Measurements from ENCODE around the gene ANKRD11.
"Not testable (repeated sequence)": the region's sequence is repeated elsewhere in the genome, so short reads cannot be mapped to it uniquely, and the experiment has no call there.

The ANKRD11 gene

DNA sequence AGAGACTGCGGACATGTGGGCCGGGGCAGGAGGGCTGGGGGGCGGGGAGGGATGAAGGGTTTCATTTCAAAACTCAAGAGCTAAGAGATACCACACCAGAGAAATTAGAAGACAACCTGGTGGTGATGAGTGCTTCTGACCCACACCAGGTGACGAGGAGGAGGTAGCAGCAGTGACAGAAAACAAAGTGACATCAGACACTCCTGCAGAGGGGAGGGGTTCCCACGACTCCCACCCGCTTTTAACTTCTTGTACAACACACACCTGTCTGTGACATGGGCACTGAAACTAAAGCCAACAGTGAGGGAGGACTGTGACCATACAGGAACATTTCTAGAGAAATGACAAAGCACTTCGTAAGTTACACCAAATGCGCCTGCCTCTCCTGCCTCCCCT, 112.9 kb downstream of the ANKRD11 start:
- DNase-seq = no peak

DNA sequence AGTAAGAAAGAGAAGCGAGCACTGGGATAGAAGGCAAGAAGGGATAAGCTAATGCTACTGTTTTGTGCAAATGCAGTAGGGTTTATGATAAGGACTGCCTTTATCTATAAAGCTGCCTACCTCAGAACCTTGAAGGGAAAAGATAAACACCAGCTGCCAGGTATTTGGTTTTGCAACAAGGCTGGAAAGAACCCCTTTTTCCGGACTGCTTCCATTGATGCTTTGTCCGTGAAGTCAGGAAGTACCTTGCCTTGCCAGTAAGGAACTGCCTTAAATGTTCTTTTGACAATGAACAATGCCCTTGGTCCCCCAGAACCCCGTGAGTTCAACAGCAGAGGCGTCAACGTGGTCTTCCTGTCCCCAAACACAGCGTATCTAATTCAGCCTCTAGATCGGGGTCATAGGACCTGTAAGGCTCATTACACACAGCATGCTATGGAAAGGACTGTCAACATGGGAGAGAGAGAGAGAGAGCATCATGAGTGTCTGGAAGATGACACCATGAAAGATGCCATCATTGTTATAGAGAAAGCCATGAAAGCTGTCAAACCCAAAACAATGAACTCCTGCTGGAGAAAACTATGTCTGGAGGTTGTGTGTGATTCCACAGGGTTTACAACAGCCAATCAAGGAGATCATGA, 113.4 kb downstream of the ANKRD11 start:
- no peak for DNase-seq

DNA sequence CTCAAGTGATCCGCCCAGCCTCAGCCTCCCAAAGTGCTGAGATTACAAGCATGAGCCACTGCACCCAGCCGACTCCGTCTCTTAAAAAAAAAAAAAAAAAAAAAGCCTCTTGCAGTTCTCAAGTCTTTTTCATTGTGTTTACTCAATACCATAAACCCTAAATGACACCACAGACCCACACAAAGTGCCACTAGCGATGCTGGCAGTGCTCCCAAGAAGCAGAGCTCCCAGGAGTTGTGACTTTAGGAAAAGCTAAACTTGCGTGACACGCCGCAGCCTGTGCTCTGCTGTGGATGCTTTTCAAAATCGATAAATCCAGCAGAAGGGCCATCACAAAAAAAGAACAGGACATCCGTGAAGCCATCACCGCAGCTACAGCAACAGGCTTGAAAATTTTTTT, 114.7 kb downstream of the ANKRD11 start:
- no peak for DNase-seq

DNA sequence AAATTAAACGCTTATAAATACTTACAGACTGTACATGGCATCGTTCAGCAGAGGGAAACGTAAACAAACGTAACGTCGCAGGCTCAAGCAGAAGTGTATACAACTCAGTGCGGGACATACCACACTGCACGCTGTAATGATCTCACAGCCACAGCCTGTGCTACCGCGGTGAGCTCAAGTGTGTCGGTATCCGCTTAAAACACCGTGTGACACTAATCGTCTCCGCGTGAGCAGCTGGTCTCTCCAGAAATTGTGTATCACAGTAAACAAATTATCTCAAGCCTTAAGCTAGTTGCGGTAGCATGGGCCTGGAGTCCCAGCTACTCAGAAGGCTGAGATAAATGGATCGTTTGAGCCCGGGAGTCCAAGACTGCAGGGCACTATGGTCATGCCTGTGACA, 115.3 kb downstream of the ANKRD11 start:
- DNase-seq = no peak

DNA sequence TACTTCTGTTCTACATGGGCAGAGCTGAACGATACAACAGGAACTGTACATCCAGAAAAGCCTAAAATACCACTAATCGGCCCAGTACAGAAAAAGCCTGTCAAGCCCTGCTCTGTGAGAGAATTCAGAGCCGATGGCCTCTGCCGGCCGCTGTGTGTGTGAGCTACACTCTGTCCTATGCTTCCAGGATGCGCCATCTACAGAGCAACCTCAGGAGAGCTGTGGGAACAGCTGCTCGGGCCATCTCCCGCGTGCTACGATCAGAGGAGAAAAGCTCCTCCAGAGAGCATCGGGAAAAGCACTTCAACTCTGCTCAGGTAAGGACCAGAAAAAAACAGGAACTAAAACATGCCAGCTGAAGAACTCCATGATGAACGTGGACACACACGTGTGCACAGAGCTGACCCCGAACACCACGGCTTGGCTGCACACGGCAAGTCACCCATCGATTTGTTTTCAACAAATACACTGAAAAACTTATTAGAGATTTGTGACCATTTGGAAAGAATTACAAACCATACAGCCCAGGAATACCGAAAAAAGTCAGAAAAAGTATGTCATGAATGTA, 115.9 kb downstream of the ANKRD11 start:
- no peak for DNase-seq

DNA sequence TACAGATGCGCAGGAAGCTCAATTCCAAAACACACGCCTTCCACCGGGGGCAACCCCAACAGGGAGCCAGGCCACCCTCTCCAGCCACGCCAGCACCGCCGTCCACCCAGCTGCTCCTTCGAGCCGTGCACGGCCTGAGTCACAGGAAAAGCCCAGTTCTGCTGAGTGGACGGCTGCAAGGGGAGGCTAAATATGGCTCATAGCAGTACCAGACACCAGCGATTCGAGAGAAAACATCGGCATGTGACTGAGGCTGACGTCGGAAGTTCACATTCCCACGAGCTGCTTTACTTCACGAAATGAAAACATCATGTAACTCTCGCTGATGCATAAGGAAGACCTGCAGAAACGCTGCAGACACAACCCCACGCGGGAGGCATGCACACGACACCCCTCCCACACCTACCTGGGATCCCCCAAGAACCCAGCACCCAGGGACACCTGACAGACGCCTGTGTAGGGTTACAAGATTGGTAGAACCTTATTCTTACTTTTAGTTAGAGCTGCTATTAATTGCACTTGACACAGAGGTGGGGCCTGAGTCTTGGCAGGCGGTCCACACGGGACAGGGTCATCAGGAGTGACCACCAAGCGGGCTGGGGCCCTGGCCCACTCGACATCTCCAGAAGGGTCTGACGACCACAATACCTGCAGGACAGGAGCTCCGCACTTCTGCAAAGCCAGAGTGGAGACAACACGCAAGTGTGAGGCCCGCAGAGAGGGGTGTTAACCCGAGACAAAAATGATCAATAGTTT, 116.8 kb downstream of the ANKRD11 start:
- DNase-seq = no peak

DNA sequence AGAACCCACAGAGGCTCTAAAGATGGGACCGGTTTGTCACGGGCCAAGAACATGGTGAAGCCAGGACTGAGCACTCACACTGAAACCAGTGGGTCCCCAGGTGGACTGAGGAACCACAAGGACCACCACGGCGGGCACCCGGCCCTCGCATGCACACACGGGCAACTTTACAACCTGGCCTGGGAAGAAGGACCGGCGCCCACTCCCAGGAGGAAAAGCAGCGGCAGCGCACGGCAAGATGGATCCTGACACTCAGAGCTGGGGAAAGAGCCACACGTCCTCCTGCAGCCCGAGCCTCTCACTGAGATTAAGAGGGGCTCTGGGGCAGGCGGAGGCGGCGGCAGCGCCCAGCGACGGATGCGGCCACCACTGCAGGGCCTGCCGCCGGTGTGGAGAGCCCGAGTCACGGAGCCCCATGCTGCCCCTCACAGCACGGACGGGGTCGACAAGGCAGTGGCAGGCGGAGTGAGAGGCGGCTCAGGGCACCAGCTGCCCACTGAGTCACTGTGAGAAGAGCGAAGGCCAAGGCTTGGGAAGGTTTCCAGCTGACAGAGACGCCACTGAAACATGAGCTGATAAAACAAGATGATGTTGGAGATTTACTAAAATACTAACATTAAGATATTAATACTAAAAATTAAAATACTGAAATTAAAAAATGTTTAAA, 118.3 kb downstream of the ANKRD11 start:
- no peak for DNase-seq

DNA sequence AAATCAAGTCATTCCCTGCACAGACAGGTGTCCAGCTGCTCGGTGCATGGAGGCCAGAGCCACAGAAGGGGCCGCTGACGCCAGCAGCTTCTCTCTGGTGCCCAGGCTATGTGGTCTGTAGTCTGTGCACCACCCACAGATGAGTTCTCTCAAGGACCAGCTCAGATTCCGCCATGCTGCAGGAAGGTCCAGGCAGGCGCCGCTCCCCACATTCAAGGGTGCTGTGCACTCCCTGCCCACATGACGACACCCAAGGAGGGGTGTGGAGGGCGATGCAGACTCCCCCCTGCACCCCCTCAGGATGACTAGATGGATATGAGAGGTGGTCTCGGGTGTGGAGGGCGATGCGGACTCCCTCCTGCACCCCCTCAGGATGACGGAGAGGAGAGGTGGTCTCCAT, 119.0 kb downstream of the ANKRD11 start:
- no peak for DNase-seq

DNA sequence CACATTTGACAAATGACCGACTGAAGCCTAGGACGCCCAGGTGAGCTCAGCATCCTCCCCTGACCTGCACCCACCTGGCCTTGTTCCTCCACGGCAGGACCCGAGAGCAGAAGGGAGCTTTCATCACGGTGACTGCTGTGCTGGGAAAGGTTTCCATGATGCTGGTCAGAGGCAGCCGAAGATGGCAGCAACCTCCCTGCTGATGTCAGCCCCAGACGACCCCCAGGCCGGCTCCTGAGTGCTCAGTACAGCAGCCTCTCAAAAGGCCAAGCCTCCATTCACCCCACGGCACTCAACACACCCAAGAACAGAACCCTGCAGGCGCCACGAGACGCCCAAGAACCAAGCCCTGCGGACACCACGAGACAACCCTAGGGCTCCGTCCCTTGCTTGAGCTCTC, 119.8 kb downstream of the ANKRD11 start:
- no peak for DNase-seq

DNA sequence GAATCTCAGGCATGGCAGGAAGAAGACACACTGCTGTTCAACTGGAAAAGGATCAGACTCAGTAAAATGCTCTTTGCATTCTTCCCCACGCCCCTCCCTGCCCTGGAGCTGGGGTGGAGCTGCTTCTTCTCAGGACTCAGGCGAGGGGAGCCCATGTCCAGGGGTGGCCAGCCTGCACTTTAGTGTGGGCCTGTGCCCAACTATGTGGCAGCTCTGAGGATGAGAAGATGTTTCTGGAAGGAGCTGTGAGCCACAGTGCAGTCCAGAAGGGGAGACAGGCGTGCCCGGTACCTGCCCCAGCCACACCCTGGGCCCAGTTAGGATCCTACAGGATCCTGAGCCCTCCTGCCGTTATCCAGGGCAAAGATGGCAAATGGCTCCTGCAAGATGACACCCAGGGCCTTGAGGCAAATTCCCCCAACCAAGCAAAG, 120.3 kb downstream of the ANKRD11 start:
- no peak for DNase-seq

DNA sequence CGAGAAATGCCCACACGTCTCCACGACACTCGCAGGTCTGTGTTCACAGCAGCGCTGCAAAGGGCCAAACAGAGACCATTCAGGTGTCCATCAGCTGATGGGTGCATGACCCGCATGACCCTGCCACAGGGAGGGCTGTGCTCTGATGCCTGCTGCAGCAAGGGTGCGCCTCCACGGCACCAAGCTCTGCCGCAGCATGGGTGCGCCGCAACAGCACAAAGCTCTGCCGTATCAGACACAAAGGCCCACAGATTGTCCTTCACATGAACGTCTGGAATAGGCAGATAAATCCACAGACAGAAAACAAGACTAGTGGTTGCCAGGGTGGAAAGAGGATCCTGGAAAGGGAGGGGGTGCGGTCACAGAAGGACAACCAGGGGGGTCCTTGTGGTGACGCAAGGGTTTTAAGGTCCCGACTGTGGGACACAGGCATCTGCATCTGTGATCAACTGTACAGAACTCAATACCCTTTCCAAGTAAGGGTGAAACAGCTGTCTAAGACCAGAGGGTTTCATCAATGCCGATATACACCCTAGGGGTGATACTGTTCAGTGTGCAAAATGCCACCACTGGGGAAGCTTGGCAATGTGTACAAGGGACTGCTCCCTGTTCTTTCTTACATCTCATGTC, 121.0 kb downstream of the ANKRD11 start:
- DNase-seq = no peak

DNA sequence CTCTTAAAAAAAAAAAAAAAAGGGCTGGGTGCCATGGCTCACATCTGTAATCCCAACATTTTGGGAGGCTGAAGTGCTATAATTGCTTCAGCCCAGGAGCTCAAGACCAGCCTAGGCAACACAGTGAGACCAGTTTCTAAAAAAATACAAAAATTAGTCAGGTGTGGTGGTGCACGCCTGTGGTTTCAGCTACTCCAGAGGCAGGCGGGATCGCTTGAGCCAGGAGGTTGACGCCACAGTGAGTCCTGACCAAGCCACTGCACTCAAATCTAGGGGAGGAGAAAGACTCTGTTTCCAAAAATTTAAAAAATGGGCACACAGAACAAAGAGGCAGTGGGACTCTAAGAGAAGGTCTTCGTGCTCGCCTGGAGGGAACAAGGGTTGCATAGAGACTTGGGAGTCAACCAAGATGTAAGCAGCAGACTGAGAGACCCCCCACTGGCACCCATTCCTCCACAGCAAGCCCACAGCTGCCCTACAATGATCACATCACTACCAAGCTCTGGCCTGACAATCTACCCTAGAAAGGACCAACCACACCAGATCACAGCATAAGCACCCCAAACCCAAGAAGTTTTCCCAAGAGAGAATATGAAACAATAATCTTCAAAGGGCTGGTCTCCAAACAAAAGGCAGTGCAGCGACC, 121.6 kb downstream of the ANKRD11 start:
- DNase-seq = no peak

DNA sequence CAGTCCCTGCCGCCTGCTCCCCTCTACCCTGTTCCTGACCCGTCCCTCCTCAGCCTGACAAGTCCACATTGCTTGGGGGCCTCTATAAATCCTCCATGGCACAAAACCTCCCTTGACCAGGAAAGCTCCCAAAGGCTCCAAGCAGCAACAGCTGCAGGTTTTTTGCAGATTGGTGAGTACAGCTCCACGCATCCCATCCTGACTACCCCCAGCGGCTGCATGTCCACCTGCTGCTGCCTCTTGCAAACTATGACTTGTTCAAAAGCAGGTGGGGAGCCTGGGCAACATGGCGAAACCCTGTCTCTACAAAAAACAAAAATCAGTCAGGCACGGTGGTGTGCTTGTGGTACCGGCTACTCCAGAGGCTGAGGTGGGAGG, 122.8 kb downstream of the ANKRD11 start:
- DNase-seq = no peak

DNA sequence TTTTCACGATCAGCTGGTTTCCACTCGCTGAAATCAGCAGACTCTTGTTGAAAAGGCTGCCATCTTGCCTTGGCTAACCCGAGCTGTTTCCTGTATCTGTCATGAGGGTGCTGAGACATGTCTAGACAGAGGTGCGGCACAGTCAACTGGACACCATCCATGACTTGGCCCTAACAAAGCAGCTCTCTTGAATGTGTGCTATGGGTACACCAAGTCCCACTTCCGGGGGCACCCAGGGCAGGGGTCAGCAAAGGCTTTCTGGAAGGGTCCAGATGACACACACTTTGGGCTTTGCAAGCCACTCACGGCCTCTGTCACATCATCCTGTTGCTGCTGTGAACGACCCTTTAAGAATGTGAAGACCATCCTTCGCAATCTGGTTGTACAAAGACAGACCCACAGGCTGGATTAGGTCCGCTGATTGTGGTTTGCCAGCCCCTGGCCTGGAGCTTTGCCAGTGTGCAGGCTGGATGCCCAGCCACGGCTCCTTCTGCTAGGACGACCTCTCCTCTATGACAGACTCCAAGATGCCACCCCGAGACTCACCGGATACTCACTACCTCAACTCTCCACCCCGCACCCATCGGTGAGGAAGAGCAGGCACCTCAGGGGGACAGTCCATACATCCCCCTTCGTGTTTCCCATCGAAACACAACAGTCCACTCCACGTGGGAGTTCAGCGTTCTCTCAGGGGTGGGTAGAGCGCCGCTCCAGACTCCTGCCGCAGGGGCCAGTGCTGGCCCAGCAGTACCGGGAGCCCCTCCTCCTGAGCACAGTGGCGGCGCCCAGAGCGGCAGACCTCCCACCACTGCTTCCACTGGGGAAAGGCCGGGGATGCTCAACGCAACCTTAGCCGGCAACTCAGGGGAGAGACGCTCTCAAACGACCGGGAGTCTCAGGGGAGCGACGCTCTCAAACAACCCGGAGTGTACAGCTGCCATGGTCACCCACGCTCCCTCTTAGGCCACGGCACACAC, 123.5 kb downstream of the ANKRD11 start:
- DNase-seq = no peak

DNA sequence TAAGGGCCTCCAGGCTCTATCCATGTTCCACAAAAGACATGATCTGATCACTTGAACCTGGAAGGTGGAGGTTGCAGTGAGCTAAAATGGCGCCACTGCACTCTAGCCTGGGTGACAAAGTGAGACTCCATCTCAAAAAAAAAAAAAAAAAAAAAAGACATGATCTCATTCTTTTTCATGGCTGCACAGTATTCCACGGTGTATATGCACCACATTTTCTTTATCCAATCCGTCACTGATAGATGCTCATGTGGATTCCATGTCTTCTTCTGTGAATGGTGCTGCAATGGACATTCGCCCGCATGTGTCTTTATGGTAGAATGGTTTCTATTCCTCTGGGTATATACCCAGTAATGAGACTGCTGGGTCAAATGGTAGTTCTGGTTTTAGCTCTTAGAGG, 124.4 kb downstream of the ANKRD11 start:
- DNase-seq = no peak

DNA sequence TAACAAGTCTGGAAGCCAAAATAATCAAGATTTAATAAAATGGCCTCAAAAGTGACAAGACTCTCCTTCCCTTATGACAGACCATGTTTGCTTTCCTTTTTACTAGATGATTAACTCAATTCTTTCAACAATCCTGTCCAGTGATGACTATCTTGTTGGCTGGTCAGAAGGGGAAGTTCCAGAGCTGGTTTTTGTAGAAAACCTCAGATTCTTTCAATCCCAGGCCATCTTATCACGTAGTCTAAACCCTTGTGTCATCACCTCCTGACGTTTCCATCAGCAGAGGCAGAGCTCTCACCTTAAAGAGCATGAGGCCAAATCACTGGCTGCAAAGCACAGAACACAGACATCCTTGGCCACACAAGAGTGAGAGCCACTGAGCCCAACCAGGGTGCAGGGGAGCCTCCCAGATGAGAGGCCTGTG, 125.3 kb downstream of the ANKRD11 start:
- no peak for DNase-seq

DNA sequence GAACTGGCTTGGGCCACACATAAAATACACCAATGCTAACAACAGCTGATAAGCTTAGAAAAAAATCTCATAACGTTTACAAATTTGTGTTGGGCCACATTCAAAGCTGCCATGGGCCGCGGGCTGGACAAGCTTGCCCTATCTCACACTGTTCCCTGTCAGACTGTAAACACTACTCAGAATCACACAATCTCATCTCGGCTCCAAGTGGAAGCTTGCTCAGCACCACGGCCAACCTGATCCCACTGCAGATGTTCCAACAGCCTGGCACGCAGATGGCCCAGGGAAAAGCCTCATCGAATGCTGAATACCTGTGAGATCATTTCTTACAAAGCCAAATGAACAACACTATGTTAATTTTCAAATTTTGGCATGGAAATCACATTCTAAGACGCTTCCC, 125.8 kb downstream of the ANKRD11 start:
- DNase-seq = no peak

DNA sequence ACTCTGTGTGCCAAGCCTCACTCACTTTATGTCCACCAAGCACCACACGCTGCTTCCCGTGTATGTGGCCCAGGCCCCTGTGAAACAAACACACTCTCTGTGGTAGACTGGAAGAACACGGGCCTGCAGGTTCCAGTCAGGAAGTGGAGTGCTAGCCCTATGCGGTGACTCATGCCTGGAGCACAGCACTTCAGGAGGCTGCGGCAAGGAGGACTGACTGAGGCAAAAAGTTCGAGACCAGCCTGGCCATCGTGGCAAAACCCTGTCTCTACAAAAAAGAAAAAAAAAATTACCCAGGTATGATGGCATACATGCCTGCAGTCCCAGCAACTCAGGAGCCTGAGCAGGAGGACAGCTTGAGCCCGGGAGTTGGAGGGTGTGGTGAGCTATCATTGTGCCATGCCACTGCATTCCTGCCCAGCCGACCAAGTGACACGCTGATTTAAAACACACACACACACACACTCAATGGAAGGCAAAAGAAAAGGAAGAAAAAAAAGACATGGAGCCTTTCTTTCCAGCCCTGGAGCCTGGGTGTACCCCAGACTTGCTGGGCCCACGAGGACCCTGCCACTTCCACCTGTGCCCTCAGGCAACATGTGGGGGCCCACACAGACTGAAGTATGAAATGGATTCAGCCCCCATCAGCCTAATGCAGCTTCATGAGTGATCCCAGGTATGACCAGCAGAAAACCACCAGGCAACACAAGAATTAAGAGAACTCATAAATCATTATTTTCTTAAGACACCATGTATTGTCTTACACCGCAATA, 126.6 kb downstream of the ANKRD11 start:
- DNase-seq = peak in 1 of 2 experiments; percentile 63

DNA sequence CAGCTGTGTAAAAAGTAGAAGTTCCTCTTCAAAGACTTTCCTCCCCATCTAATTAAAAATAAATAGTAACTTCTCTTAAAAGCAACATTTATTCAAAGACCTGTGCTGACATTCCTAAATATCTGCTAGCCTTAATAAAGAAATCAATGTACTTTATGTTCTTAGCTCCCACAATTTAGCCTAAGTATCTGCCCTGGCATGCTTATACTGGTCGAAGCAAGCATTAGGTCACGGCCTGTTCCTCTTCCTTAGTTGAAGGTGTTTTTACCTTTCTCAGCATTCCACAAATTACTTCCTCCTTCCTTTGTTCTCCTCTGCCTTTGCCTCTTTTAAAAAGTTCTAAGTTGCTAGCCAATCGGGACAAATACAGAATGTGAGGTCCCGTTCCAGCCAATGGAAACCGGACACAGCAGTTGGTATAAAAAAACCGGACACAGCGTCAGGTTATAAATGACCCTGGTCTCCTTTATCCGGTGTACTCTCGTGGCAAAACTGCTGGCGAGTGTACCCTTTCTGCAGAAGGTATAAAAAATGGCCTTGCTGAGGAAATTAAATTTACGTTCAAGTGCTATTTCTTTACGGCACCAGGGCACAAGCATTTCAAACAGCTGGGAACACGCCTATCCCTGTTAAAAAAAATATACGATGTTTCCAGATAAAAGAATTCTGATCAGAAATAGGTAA, 127.7 kb downstream of the ANKRD11 start:
- DNase-seq = not testable (repeated sequence)
